OCI-LY7 (cell line): ENCODE results near the gene RGS2.

Experiments
- EZH2phosphoT487 ChIP-seq: fragments of 200-600 bp; sonication (generic); IDR thresholded peaks from 2 replicates; pipeline ENCODE4 v1.6.1; 2018; ENCODE audit warnings: low read depth, borderline replicate concordance, mild to moderate bottlenecking, mixed run types, antibody characterized with exemption, low read length, moderate library complexity, mixed read lengths
- TF ChIP-seq, protein P1 (sequence below): fragments of 200-600 bp; sonication (generic); conservative IDR thresholded peaks from 2 replicates; pipeline ENCODE4 v1.5.1; 2014; ENCODE audit warnings: mild to moderate bottlenecking, antibody characterized with exemption, low read length, moderate library complexity, mixed read lengths

DNA sequence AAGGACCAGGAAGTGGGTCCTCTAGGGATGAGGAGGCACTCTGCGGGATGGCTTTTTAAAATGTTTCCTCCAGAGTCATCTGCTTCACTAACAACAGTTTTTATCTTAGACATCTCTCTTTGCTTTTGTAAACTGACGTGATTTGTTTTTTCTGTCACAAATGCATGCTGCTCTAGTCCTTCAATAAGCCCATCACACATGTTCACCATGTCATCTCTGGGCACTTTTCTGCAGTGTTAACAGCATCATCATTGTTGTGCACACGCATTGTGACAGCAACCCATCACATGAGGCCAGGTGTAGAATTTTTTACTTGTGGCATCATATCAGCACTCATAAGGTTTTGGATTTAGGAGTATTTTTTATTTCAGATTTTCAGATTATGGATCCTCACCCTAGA lies 12.5 kb downstream of the RGS2 start:
- TF ChIP-seq, protein P1, sequence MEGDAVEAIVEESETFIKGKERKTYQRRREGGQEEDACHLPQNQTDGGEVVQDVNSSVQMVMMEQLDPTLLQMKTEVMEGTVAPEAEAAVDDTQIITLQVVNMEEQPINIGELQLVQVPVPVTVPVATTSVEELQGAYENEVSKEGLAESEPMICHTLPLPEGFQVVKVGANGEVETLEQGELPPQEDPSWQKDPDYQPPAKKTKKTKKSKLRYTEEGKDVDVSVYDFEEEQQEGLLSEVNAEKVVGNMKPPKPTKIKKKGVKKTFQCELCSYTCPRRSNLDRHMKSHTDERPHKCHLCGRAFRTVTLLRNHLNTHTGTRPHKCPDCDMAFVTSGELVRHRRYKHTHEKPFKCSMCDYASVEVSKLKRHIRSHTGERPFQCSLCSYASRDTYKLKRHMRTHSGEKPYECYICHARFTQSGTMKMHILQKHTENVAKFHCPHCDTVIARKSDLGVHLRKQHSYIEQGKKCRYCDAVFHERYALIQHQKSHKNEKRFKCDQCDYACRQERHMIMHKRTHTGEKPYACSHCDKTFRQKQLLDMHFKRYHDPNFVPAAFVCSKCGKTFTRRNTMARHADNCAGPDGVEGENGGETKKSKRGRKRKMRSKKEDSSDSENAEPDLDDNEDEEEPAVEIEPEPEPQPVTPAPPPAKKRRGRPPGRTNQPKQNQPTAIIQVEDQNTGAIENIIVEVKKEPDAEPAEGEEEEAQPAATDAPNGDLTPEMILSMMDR, result no peak
- TF ChIP-seq EZH2phosphoT487, result no peak
